ENCODE measurements around the gene ALPK3.

The ALPK3 gene

GRCh38 chr15:84816694-84817465 is at the start of gene ALPK3:
TSS of gene ALPK3 (plus strand) at chr15:84817356. CDS start at chr15:84817453, 97 bp downstream.
- Histone ChIP-seq H3K27me3 (ENCODE audit: control insufficient read depth, insufficient read depth, low read length) (peaks cover 3% of the 10 kb centered on the region), H3K4me1 (ENCODE audit: control insufficient read depth, insufficient read depth, low read length) (peaks cover 2% of the 10 kb centered on the region), H3K9me3 (ENCODE audit: control insufficient read depth, insufficient read depth, low read length) (no peaks in the 10 kb centered on the region), H3K9ac (ENCODE audit: low read depth, low read length) (peak within 1 kb of the TSS; percentile 50), H3K4me3 (ENCODE audit: low read depth, low read length) (peak within 1 kb of the TSS; percentile 47), H3K36me3 (ENCODE audit: control insufficient read depth, insufficient read depth, low read length) (no peaks in the 10 kb centered on the region)

- H3K9ac ChIP-seq (ENCODE audit: low read depth, low read length), result no peak overlapping the region
- H3K27me3 ChIP-seq (ENCODE audit: control insufficient read depth, insufficient read depth, low read length), result no peaks in the 10 kb centered on the region
- H3K4me3 ChIP-seq (ENCODE audit: low read depth, low read length), result no peak overlapping the region
- H3K36me3 ChIP-seq (ENCODE audit: control insufficient read depth, insufficient read depth, low read length), result peaks cover 4% of the 10 kb centered on the region
- no peaks in the 10 kb centered on the region for H3K9me3 ChIP-seq (ENCODE audit: control insufficient read depth, insufficient read depth, low read length)
- H3K4me1 ChIP-seq (ENCODE audit: control insufficient read depth, insufficient read depth, low read length), result no peaks in the 10 kb centered on the region
Observed at GRCh38 chr15:84772031-84772430, 45.1 kb upstream of the ALPK3 start.

- Histone ChIP-seq H3K4me3 (ENCODE audit: low read depth, low read length) (no peak overlapping the region), H3K27me3 (ENCODE audit: control insufficient read depth, insufficient read depth, low read length) (no peaks in the 10 kb centered on the region), H3K36me3 (ENCODE audit: control insufficient read depth, insufficient read depth, low read length) (peaks cover 4% of the 10 kb centered on the region), H3K9me3 (ENCODE audit: control insufficient read depth, insufficient read depth, low read length) (no peaks in the 10 kb centered on the region), H3K9ac (ENCODE audit: low read depth, low read length) (no peak overlapping the region), H3K4me1 (ENCODE audit: control insufficient read depth, insufficient read depth, low read length) (no peaks in the 10 kb centered on the region)
Observed at GRCh38 chr15:84772467-84772866, 44.7 kb upstream of the ALPK3 start.

GRCh38 chr15:84773716-84774115 is 43.4 kb upstream of the ALPK3 start:
- Histone ChIP-seq H3K9ac (ENCODE audit: low read depth, low read length) (no peak overlapping the region), H3K4me3 (ENCODE audit: low read depth, low read length) (no peak overlapping the region), H3K36me3 (ENCODE audit: control insufficient read depth, insufficient read depth, low read length) (peaks cover 4% of the 10 kb centered on the region)

GRCh38 chr15:84775867-84776449 is 41.2 kb upstream of the ALPK3 start:
- Histone ChIP-seq H3K36me3 (ENCODE audit: control insufficient read depth, insufficient read depth, low read length) (no peaks in the 10 kb centered on the region), H3K9ac (ENCODE audit: low read depth, low read length) (no peak overlapping the region), H3K27me3 (ENCODE audit: control insufficient read depth, insufficient read depth, low read length) (no peaks in the 10 kb centered on the region), H3K4me1 (ENCODE audit: control insufficient read depth, insufficient read depth, low read length) (no peaks in the 10 kb centered on the region), H3K9me3 (ENCODE audit: control insufficient read depth, insufficient read depth, low read length) (no peaks in the 10 kb centered on the region), H3K4me3 (ENCODE audit: low read depth, low read length) (no peak overlapping the region)

More at GRCh38 chr15:84773716-84774115, 43.4 kb upstream of the ALPK3 start:
- H3K27me3 ChIP-seq (ENCODE audit: control insufficient read depth, insufficient read depth, low read length), result no peaks in the 10 kb centered on the region
- H3K4me1 ChIP-seq (ENCODE audit: control insufficient read depth, insufficient read depth, low read length), result no peaks in the 10 kb centered on the region
- H3K9me3 ChIP-seq (ENCODE audit: control insufficient read depth, insufficient read depth, low read length), result no peaks in the 10 kb centered on the region

- Histone ChIP-seq H3K36me3 (ENCODE audit: control insufficient read depth, insufficient read depth, low read length) (peaks cover 3% of the 10 kb centered on the region), H3K9me3 (ENCODE audit: control insufficient read depth, insufficient read depth, low read length) (no peaks in the 10 kb centered on the region), H3K27me3 (ENCODE audit: control insufficient read depth, insufficient read depth, low read length) (no peaks in the 10 kb centered on the region), H3K4me1 (ENCODE audit: control insufficient read depth, insufficient read depth, low read length) (no peaks in the 10 kb centered on the region), H3K4me3 (ENCODE audit: low read depth, low read length) (peak overlapping the region; percentile 40), H3K9ac (ENCODE audit: low read depth, low read length) (no peak overlapping the region)
Observed at GRCh38 chr15:84778194-84778593, 39.0 kb upstream of the ALPK3 start.

GRCh38 chr15:84780492-84780891 is 36.7 kb upstream of the ALPK3 start:
- H3K4me3 ChIP-seq (ENCODE audit: low read depth, low read length), result no peak overlapping the region
- peaks cover 18% of the 10 kb centered on the region for H3K36me3 ChIP-seq (ENCODE audit: control insufficient read depth, insufficient read depth, low read length)
- no peaks in the 10 kb centered on the region for H3K9me3 ChIP-seq (ENCODE audit: control insufficient read depth, insufficient read depth, low read length)
- H3K27me3 ChIP-seq (ENCODE audit: control insufficient read depth, insufficient read depth, low read length), result no peaks in the 10 kb centered on the region
- H3K9ac ChIP-seq (ENCODE audit: low read depth, low read length), result no peak overlapping the region
- H3K4me1 ChIP-seq (ENCODE audit: control insufficient read depth, insufficient read depth, low read length), result no peaks in the 10 kb centered on the region

GRCh38 chr15:84781495-84781894 is 35.7 kb upstream of the ALPK3 start:
- Histone ChIP-seq H3K4me1 (ENCODE audit: control insufficient read depth, insufficient read depth, low read length) (no peaks in the 10 kb centered on the region), H3K27me3 (ENCODE audit: control insufficient read depth, insufficient read depth, low read length) (no peaks in the 10 kb centered on the region), H3K9ac (ENCODE audit: low read depth, low read length) (no peak overlapping the region), H3K36me3 (ENCODE audit: control insufficient read depth, insufficient read depth, low read length) (peaks cover 18% of the 10 kb centered on the region), H3K9me3 (ENCODE audit: control insufficient read depth, insufficient read depth, low read length) (no peaks in the 10 kb centered on the region), H3K4me3 (ENCODE audit: low read depth, low read length) (no peak overlapping the region)

GRCh38 chr15:84782346-84782745 is 34.8 kb upstream of the ALPK3 start:
- Histone ChIP-seq H3K36me3 (ENCODE audit: control insufficient read depth, insufficient read depth, low read length) (peaks cover 18% of the 10 kb centered on the region), H3K9ac (ENCODE audit: low read depth, low read length) (no peak overlapping the region)

GRCh38 chr15:84783493-84784251 is 33.5 kb upstream of the ALPK3 start:
- H3K4me1 ChIP-seq (ENCODE audit: control insufficient read depth, insufficient read depth, low read length), result no peaks in the 10 kb centered on the region
- no peaks in the 10 kb centered on the region for H3K9me3 ChIP-seq (ENCODE audit: control insufficient read depth, insufficient read depth, low read length)
- H3K36me3 ChIP-seq (ENCODE audit: control insufficient read depth, insufficient read depth, low read length), result peaks cover 18% of the 10 kb centered on the region
- no peaks in the 10 kb centered on the region for H3K27me3 ChIP-seq (ENCODE audit: control insufficient read depth, insufficient read depth, low read length)
- H3K4me3 ChIP-seq (ENCODE audit: low read depth, low read length), result no peak overlapping the region
- no peak overlapping the region for H3K9ac ChIP-seq (ENCODE audit: low read depth, low read length)

More at GRCh38 chr15:84782346-84782745, 34.8 kb upstream of the ALPK3 start:
- Histone ChIP-seq H3K4me1 (ENCODE audit: control insufficient read depth, insufficient read depth, low read length) (no peaks in the 10 kb centered on the region), H3K9me3 (ENCODE audit: control insufficient read depth, insufficient read depth, low read length) (no peaks in the 10 kb centered on the region), H3K27me3 (ENCODE audit: control insufficient read depth, insufficient read depth, low read length) (no peaks in the 10 kb centered on the region), H3K4me3 (ENCODE audit: low read depth, low read length) (no peak overlapping the region)

GRCh38 chr15:84784262-84784661 is 32.9 kb upstream of the ALPK3 start:
- Histone ChIP-seq H3K27me3 (ENCODE audit: control insufficient read depth, insufficient read depth, low read length) (no peaks in the 10 kb centered on the region), H3K4me1 (ENCODE audit: control insufficient read depth, insufficient read depth, low read length) (peaks cover 1% of the 10 kb centered on the region), H3K9me3 (ENCODE audit: control insufficient read depth, insufficient read depth, low read length) (no peaks in the 10 kb centered on the region), H3K36me3 (ENCODE audit: control insufficient read depth, insufficient read depth, low read length) (peaks cover 18% of the 10 kb centered on the region), H3K9ac (ENCODE audit: low read depth, low read length) (no peak overlapping the region), H3K4me3 (ENCODE audit: low read depth, low read length) (no peak overlapping the region)

All from iPS-15b (cell line).